IMR-90 (cell line): Measurements from ENCODE around the gene GNAZ. TPM values are rescaled to one million over a fixed set of nuclear protein-coding genes. Genes with fewer than 3 reads are reported as not detected.

Experiments used
- ATAC-seq: fragments of 200-7000 bp; cut with Tn5 transposase; 2 replicates; pipeline ENCODE4 v1.9.1; 2020; ENCODE audit warnings: low read depth, mild to moderate bottlenecking, moderate library complexity
- BruUV-seq: library from RNA; stranded (reverse); fragments of 400-500 nt; replicated peaks from 2 replicates; lab custom pipeline; 2021; lab: Mats Ljungman, UMichigan
- CTCF ChIA-PET: fragments of 300-600 bp; formaldehyde crosslinking; extraction: SDS; loops from one replicate; lab custom pipeline; 2021; ENCODE audit warnings: antibody characterized with exemption; lab: Yijun Ruan, JAX
- POLR2A ChIA-PET: fragments of 300-600 bp; sonication (Branson Sonifier 250); formaldehyde crosslinking; loops from one replicate; lab custom pipeline; 2022; ENCODE audit warnings: antibody characterized with exemption; ENCODE audit not compliant: unreplicated experiment; lab: Charles Lee
- DNase-seq: peaks from one replicate; pipeline ENCODE4 v3.0.0; 2013
- H2AFZ ChIP-seq: replicated peaks from 2 replicates; pipeline ENCODE3; 2013; ENCODE audit warnings: low read length, mild to moderate bottlenecking; ENCODE audit not compliant: poor library complexity
- H2AK5ac ChIP-seq: 2 replicates; pipeline ENCODE4 v1.6.1; 2013; ENCODE audit warnings: low read depth, low read length, inconsistent platforms
- H2AK9ac ChIP-seq: replicated peaks from 2 replicates; pipeline ENCODE3; 2013; ENCODE audit warnings: mild to moderate bottlenecking, low read depth, low read length, moderate library complexity; ENCODE audit not compliant: poor library complexity
- H2BK120ac ChIP-seq: 2 replicates; pipeline ENCODE4 v1.6.1; 2013; ENCODE audit warnings: low read depth, low read length, inconsistent platforms
- H2BK15ac ChIP-seq: 3 replicates; pipeline ENCODE4 v1.6.1; 2013; ENCODE audit warnings: low read depth, low read length, inconsistent platforms
- H2BK20ac ChIP-seq: 2 replicates; pipeline ENCODE4 v1.6.1; 2013; ENCODE audit warnings: low read depth, mild to moderate bottlenecking, inconsistent platforms, low read length, moderate library complexity
- H2BK5ac ChIP-seq: 2 replicates; pipeline ENCODE4 v1.6.1; 2013; ENCODE audit warnings: mild to moderate bottlenecking, low read depth, low read length, inconsistent platforms; ENCODE audit not compliant: poor library complexity, severe bottlenecking
- H3K14ac ChIP-seq: replicated peaks from 2 replicates; pipeline ENCODE4 v1.6.1; 2013; ENCODE audit warnings: low read depth, low read length, inconsistent platforms
- H3K18ac ChIP-seq: 2 replicates; pipeline ENCODE4 v1.6.1; 2013; ENCODE audit warnings: low read depth, low read length, control low read depth
- H3K23ac ChIP-seq: 2 replicates; pipeline ENCODE4 v1.6.1; 2013; ENCODE audit warnings: low read depth, low read length, inconsistent platforms
- H3K27ac ChIP-seq: 2 replicates; pipeline ENCODE4 v1.5.1; 2013; ENCODE audit warnings: mild to moderate bottlenecking, control low read depth, low read length; ENCODE audit not compliant: insufficient read depth
- H3K27me3 ChIP-seq: 2 replicates; pipeline ENCODE4 v1.6.1; 2013; ENCODE audit warnings: low read length; ENCODE audit not compliant: control insufficient read depth, insufficient read depth
- H3K36me3 ChIP-seq: 2 replicates; pipeline ENCODE4 v1.6.1; 2013; ENCODE audit warnings: low read length, mixed read lengths; ENCODE audit not compliant: control insufficient read depth, insufficient read depth
- H3K4ac ChIP-seq: 2 replicates; pipeline ENCODE4 v1.6.1; 2013; ENCODE audit warnings: low read depth, low read length, inconsistent platforms
- H3K4me1 ChIP-seq: 2 replicates; pipeline ENCODE4 v1.6.1; 2013; ENCODE audit warnings: low read length, mixed read lengths; ENCODE audit not compliant: control insufficient read depth, insufficient read depth
- H3K4me2 ChIP-seq: 2 replicates; pipeline ENCODE4 v1.6.1; 2013; ENCODE audit warnings: low read depth, mild to moderate bottlenecking, control low read depth, low read length, moderate library complexity
- H3K4me3 ChIP-seq: 2 replicates; pipeline ENCODE4 v1.5.1; 2013; ENCODE audit warnings: low read depth, mild to moderate bottlenecking, control low read depth, low read length, moderate library complexity; ENCODE audit not compliant: insufficient read depth
- H3K56ac ChIP-seq: 2 replicates; pipeline ENCODE4 v1.6.1; 2013; ENCODE audit warnings: low read length, inconsistent platforms; ENCODE audit not compliant: insufficient read depth; ENCODE audit errors: extremely low read depth
- H3K79me1 ChIP-seq, 2 experiments: 2 replicates each; pipeline ENCODE4 v1.6.1; 2013; ENCODE audit warnings: low read length in 2 of 2, inconsistent platforms in 1 of 2, low read depth in 1 of 2
- H3K9ac ChIP-seq: 2 replicates; pipeline ENCODE4 v1.6.1; 2013; ENCODE audit warnings: low read depth, low read length, control low read depth
- H3K9me1 ChIP-seq: 2 replicates; pipeline ENCODE4 v1.6.1; 2013; ENCODE audit warnings: low read length, inconsistent platforms; ENCODE audit not compliant: insufficient read depth
- H3K9me3 ChIP-seq: 2 replicates; pipeline ENCODE4 v1.6.1; 2013; ENCODE audit warnings: low read length; ENCODE audit not compliant: control insufficient read depth, insufficient read depth
- H4K20me1 ChIP-seq: 2 replicates; pipeline ENCODE4 v1.6.1; 2013; ENCODE audit warnings: low read length, inconsistent platforms; ENCODE audit not compliant: insufficient read depth
- H4K5ac ChIP-seq: 2 replicates; pipeline ENCODE4 v1.6.1; 2013; ENCODE audit warnings: mild to moderate bottlenecking, low read depth, low read length, control low read depth
- H4K8ac ChIP-seq, 2 experiments: 2 replicates each; pipeline ENCODE4 v1.6.1; 2013; ENCODE audit warnings: low read depth in 2 of 2, low read length in 2 of 2, control low read depth in 1 of 2, inconsistent platforms in 1 of 2
- H4K91ac ChIP-seq: 2 replicates; pipeline ENCODE4 v1.6.1; 2013; ENCODE audit warnings: low read depth, low read length, inconsistent platforms; ENCODE audit not compliant: insufficient read depth
- BHLHE40 ChIP-seq: fragments of 150-350 bp; IDR thresholded peaks from 2 replicates; pipeline ENCODE4 v1.6.1; 2016; ENCODE audit warnings: mild to moderate bottlenecking, low read depth, low read length
- CEBPB ChIP-seq: IDR thresholded peaks from 2 replicates; pipeline ENCODE4 v1.6.1; 2012; ENCODE audit warnings: low read depth, low read length, improper control_type of control experiment
- CHD1 ChIP-seq: IDR thresholded peaks from 2 replicates; pipeline ENCODE4 v1.6.1; 2012; ENCODE audit warnings: low read depth, low read length, improper control_type of control experiment
- CTCF ChIP-seq: conservative IDR thresholded peaks from 2 replicates; pipeline ENCODE4 v1.5.1; 2012; ENCODE audit warnings: mild to moderate bottlenecking, low read depth, low read length, improper control_type of control experiment
- FOS ChIP-seq: fragments of 150-350 bp; IDR thresholded peaks from 2 replicates; pipeline ENCODE4 v1.6.1; 2016; ENCODE audit warnings: low read depth, low read length
- MAFK ChIP-seq: IDR thresholded peaks from 2 replicates; pipeline ENCODE4 v1.6.1; 2012; ENCODE audit warnings: low read depth, low read length, improper control_type of control experiment
- MAZ ChIP-seq: IDR thresholded peaks from 2 replicates; pipeline ENCODE4 v1.6.1; 2012; ENCODE audit warnings: low read depth, mild to moderate bottlenecking, low read length, improper control_type of control experiment, moderate library complexity, borderline replicate concordance
- MXI1 ChIP-seq: IDR thresholded peaks from 2 replicates; pipeline ENCODE4 v1.6.1; 2012; ENCODE audit warnings: low read depth, mild to moderate bottlenecking, low read length, moderate library complexity, borderline replicate concordance
- NFE2L2 ChIP-seq: fragments of 150-350 bp; IDR thresholded peaks from 2 replicates; pipeline ENCODE4 v1.6.1; 2016; ENCODE audit warnings: low read depth, mild to moderate bottlenecking, low read length
- POLR2A ChIP-seq: IDR thresholded peaks from 2 replicates; pipeline ENCODE4 v1.6.1; 2012; ENCODE audit warnings: mild to moderate bottlenecking, low read depth, low read length
- RAD21 ChIP-seq: IDR thresholded peaks from 2 replicates; pipeline ENCODE4 v1.6.1; 2012; ENCODE audit warnings: low read length, improper control_type of control experiment
- RCOR1 ChIP-seq: IDR thresholded peaks from 2 replicates; pipeline ENCODE4 v1.6.1; 2012; ENCODE audit warnings: mild to moderate bottlenecking, low read length, improper control_type of control experiment; ENCODE audit not compliant: insufficient replicate concordance
- RFX5 ChIP-seq: IDR thresholded peaks from 2 replicates; pipeline ENCODE4 v1.8.0; 2012; ENCODE audit warnings: low read depth, mild to moderate bottlenecking, low read length, moderate library complexity
- SMC3 ChIP-seq: fragments of 150-350 bp; IDR thresholded peaks from 2 replicates; pipeline ENCODE4 v1.6.1; 2016; ENCODE audit warnings: low read depth, mild to moderate bottlenecking, antibody characterized with exemption, low read length, moderate library complexity
- USF2 ChIP-seq: fragments of 150-350 bp; IDR thresholded peaks from 2 replicates; pipeline ENCODE4 v1.6.1; 2017; ENCODE audit warnings: mild to moderate bottlenecking, antibody characterized with exemption, low read length, low read depth
- WGBS, 2 experiments: methylation state at CpG; one replicate each; pipeline versions ENCODE4 v1.1.5 to v1.1.7; 2013; ENCODE audit warnings: missing lambda C conversion rate in 2 of 2; ENCODE audit not compliant: insufficient read length in 1 of 2; ENCODE audit errors: extremely low coverage in 2 of 2; 5-methylcytosine and 5-hydroxymethylcytosine counted together
- dilution Hi-C: fragments of 300-500 bp; cut with HindIII; formaldehyde crosslinking; loops from one replicate; pipeline ENCODE4 v1.14.3; 2018; ENCODE audit warnings: low sequenced_read_pairs; ENCODE audit not compliant: unreplicated experiment
- in situ Hi-C: fragments of 300-500 bp; cut with MboI; formaldehyde crosslinking; loops from 3 replicates; pipeline ENCODE4 v1.14.3; 2019; ENCODE audit warnings: low sequenced_read_pairs, inconsistent platforms, mixed read lengths
- intact Hi-C: fragments of 100-400 bp; cut with micrococcal nuclease; formaldehyde crosslinking; loops from 2 replicates; pipeline ENCODE4 v1.10.0; 2022
- polyA plus RNA-seq, 3 experiments: library from polyadenylated mRNA; depleted of rRNA; stranded (reverse); fragments of >200 nt; gene quantifications; 2 replicates each; pipeline ENCODE4 v1.2.3, GENCODE V29; 2012; ENCODE audit warnings: low replicate concordance in 1 of 3
- total RNA-seq: library from RNA; depleted of rRNA; stranded (reverse); fragments of >200 nt; gene quantifications from 2 replicates; pipeline ENCODE4 v1.2.3, GENCODE V29; 2012

The GNAZ gene
- total and polyA plus RNA-seq, 2 of the 4 experiments (the other 2 are of a cell fraction): 1.5 to 2.5 TPM

- Histone ChIP-seq H2BK15ac (no peak overlapping the region), H2BK20ac (no peak overlapping the region), H4K20me1 (no peaks in the 10 kb centered on the region), H2AFZ (no peak overlapping the region), H3K4me2 (no peak overlapping the region), H3K56ac (no peak overlapping the region), H3K14ac (no peak overlapping the region), H3K9me1 (no peaks in the 10 kb centered on the region), H3K27me3 (peaks cover 20% of the 10 kb centered on the region), H3K23ac (no peak overlapping the region), H2BK5ac (no peak overlapping the region), H3K4ac (no peak overlapping the region), H4K5ac (no peak overlapping the region), H3K4me3 (no peak overlapping the region), H2AK5ac (no peak overlapping the region), H2BK120ac (no peak overlapping the region), H4K8ac (no peak overlapping the region), H4K91ac (no peak overlapping the region), H3K18ac (no peak overlapping the region), H3K9me3 (no peaks in the 10 kb centered on the region), H2AK9ac (no peak overlapping the region), H3K4me1 (peaks cover 3% of the 10 kb centered on the region; the same call in 1 of the 2 replicates), H3K36me3 (no peaks in the 10 kb centered on the region), H3K79me1 (no peaks in the 10 kb centered on the region), H3K27ac (no peak overlapping the region), H3K9ac (no peak overlapping the region)
- intact Hi-C loops: loop anchor here (10.0 kb wide), 1 partner anchor 668 kb away; no protein-coding TSS in a partner anchor
- dilution Hi-C loops: no loop called here
- no peak for TF ChIP-seq CHD1
- TF ChIP-seq CEBPB: no peak
- no peak for TF ChIP-seq RAD21
- no peak for TF ChIP-seq USF2
- TF ChIP-seq MAFK: no peak
- no peak for TF ChIP-seq RCOR1
- no peak for TF ChIP-seq CTCF
- TF ChIP-seq NFE2L2: no peak
- TF ChIP-seq BHLHE40: no peak
- TF ChIP-seq POLR2A: no peak
- TF ChIP-seq RFX5: no peak
- no peak for TF ChIP-seq MXI1
- TF ChIP-seq SMC3: no peak
- no peak for TF ChIP-seq MAZ
- TF ChIP-seq FOS: no peak
- DNase-seq (no peak), ATAC-seq (no peak)
- in situ Hi-C loops: no loop called here
- WGBS, 2 experiments: 86% methylated on average over 1 of the region's 10 CpGs; no CpG with 5 or more reads in 1 of the 2 experiments
- CTCF ChIA-PET: interaction anchor here (1.0 to 1.5 kb wide), 3 partner anchors 172 to 253 kb away, joined by 3 to 5 read pairs (median 3); no protein-coding TSS in a partner anchor
- POLR2A ChIA-PET: no interaction called here
- BruUV-seq: no TSS peak
Measured at GRCh38 chr22:23132376-23133091, 62.2 kb downstream of the GNAZ start.
